ENCODE measurements around the gene TMEM209.
"Not testable (repeated sequence)": the region's sequence is repeated elsewhere in the genome, so short reads cannot be mapped to it uniquely, and the experiment has no call there.

The TMEM209 gene

GRCh38 chr7:130127821-130128317 is 77.3 kb downstream of the TMEM209 start:
- Histone ChIP-seq H3K27ac (ENCODE audit: low read length) (no peak overlapping the region), H3K9ac (ENCODE audit: low read depth, low read length) (no peak overlapping the region), H3K27me3 (ENCODE audit: insufficient read depth, low read length) (no peaks in the 10 kb centered on the region), H3K4me1 (ENCODE audit: insufficient read depth, low read length) (no peaks in the 10 kb centered on the region), H3K9me3 (ENCODE audit: insufficient read depth, low read depth, low read length) (no peaks in the 10 kb centered on the region), H3K4me3 (ENCODE audit: low read length) (no peak overlapping the region), H3K36me3 (ENCODE audit: insufficient read depth, low read depth, low read length) (peaks cover 60% of the 10 kb centered on the region)

- no peak overlapping the region for H3K4me3 ChIP-seq (ENCODE audit: low read length)
- peaks cover 65% of the 10 kb centered on the region for H3K36me3 ChIP-seq (ENCODE audit: insufficient read depth, low read depth, low read length)
- no peak overlapping the region for H3K27ac ChIP-seq (ENCODE audit: low read length)
Measured at GRCh38 chr7:130127404-130127803, 77.8 kb downstream of the TMEM209 start.

GRCh38 chr7:130126840-130127239 is 78.4 kb downstream of the TMEM209 start:
- H3K9ac ChIP-seq (ENCODE audit: low read depth, low read length); H3K9me3 ChIP-seq (ENCODE audit: insufficient read depth, low read depth, low read length); H3K27me3 ChIP-seq (ENCODE audit: insufficient read depth, low read length); H3K27ac ChIP-seq (ENCODE audit: low read length); H3K4me1 ChIP-seq (ENCODE audit: insufficient read depth, low read length); H3K4me3 ChIP-seq (ENCODE audit: low read length): not testable (repeated sequence)
- peaks cover 70% of the 10 kb centered on the region for H3K36me3 ChIP-seq (ENCODE audit: insufficient read depth, low read depth, low read length)

More at GRCh38 chr7:130127404-130127803, 77.8 kb downstream of the TMEM209 start:
- H3K9ac ChIP-seq (ENCODE audit: low read depth, low read length): no peak overlapping the region
- no peaks in the 10 kb centered on the region for H3K27me3 ChIP-seq (ENCODE audit: insufficient read depth, low read length)
- H3K4me1 ChIP-seq (ENCODE audit: insufficient read depth, low read length): no peaks in the 10 kb centered on the region
- no peaks in the 10 kb centered on the region for H3K9me3 ChIP-seq (ENCODE audit: insufficient read depth, low read depth, low read length)

GRCh38 chr7:130124711-130125110 is 80.5 kb downstream of the TMEM209 start:
- no peaks in the 10 kb centered on the region for H3K4me1 ChIP-seq (ENCODE audit: insufficient read depth, low read length)
- no peaks in the 10 kb centered on the region for H3K27me3 ChIP-seq (ENCODE audit: insufficient read depth, low read length)
- H3K4me3 ChIP-seq (ENCODE audit: low read length): no peak overlapping the region
- H3K9me3 ChIP-seq (ENCODE audit: insufficient read depth, low read depth, low read length): no peaks in the 10 kb centered on the region
- H3K9ac ChIP-seq (ENCODE audit: low read depth, low read length): no peak overlapping the region
- H3K27ac ChIP-seq (ENCODE audit: low read length): no peak overlapping the region
- H3K36me3 ChIP-seq (ENCODE audit: insufficient read depth, low read depth, low read length): peaks cover 66% of the 10 kb centered on the region

- Histone ChIP-seq H3K9ac (ENCODE audit: low read depth, low read length) (no peak overlapping the region), H3K4me3 (ENCODE audit: low read length) (no peak overlapping the region), H3K27ac (ENCODE audit: low read length) (no peak overlapping the region), H3K9me3 (ENCODE audit: insufficient read depth, low read depth, low read length) (no peaks in the 10 kb centered on the region), H3K4me1 (ENCODE audit: insufficient read depth, low read length) (no peaks in the 10 kb centered on the region), H3K36me3 (ENCODE audit: insufficient read depth, low read depth, low read length) (peaks cover 58% of the 10 kb centered on the region), H3K27me3 (ENCODE audit: insufficient read depth, low read length) (no peaks in the 10 kb centered on the region)
Measured at GRCh38 chr7:130123501-130123900, 81.7 kb downstream of the TMEM209 start.

- Histone ChIP-seq H3K9me3 (ENCODE audit: insufficient read depth, low read depth, low read length) (no peaks in the 10 kb centered on the region), H3K36me3 (ENCODE audit: insufficient read depth, low read depth, low read length) (peaks cover 34% of the 10 kb centered on the region), H3K4me1 (ENCODE audit: insufficient read depth, low read length) (no peaks in the 10 kb centered on the region)
Measured at GRCh38 chr7:130118801-130119200, 86.4 kb downstream of the TMEM209 start.

GRCh38 chr7:130118294-130118693 is 86.9 kb downstream of the TMEM209 start:
- no peak overlapping the region for H3K9ac ChIP-seq (ENCODE audit: low read depth, low read length)
- no peaks in the 10 kb centered on the region for H3K4me1 ChIP-seq (ENCODE audit: insufficient read depth, low read length)
- no peak overlapping the region for H3K4me3 ChIP-seq (ENCODE audit: low read length)
- H3K27ac ChIP-seq (ENCODE audit: low read length): no peak overlapping the region
- H3K36me3 ChIP-seq (ENCODE audit: insufficient read depth, low read depth, low read length): peaks cover 29% of the 10 kb centered on the region
- H3K9me3 ChIP-seq (ENCODE audit: insufficient read depth, low read depth, low read length): no peaks in the 10 kb centered on the region
- H3K27me3 ChIP-seq (ENCODE audit: insufficient read depth, low read length): no peaks in the 10 kb centered on the region

More at GRCh38 chr7:130118801-130119200, 86.4 kb downstream of the TMEM209 start:
- Histone ChIP-seq H3K9ac (ENCODE audit: low read depth, low read length) (no peak overlapping the region), H3K4me3 (ENCODE audit: low read length) (no peak overlapping the region), H3K27ac (ENCODE audit: low read length) (no peak overlapping the region), H3K27me3 (ENCODE audit: insufficient read depth, low read length) (no peaks in the 10 kb centered on the region)

- no peak overlapping the region for H3K9ac ChIP-seq (ENCODE audit: low read depth, low read length)
- no peaks in the 10 kb centered on the region for H3K27me3 ChIP-seq (ENCODE audit: insufficient read depth, low read length)
- H3K4me1 ChIP-seq (ENCODE audit: insufficient read depth, low read length): no peaks in the 10 kb centered on the region
- H3K9me3 ChIP-seq (ENCODE audit: insufficient read depth, low read depth, low read length): no peaks in the 10 kb centered on the region
- 0 out of 2 replicates have a peak, but pooled peaks cover 8% of the 10 kb centered on the region for H3K36me3 ChIP-seq (ENCODE audit: insufficient read depth, low read depth, low read length)
- H3K27ac ChIP-seq (ENCODE audit: low read length): no peak overlapping the region
- H3K4me3 ChIP-seq (ENCODE audit: low read length): no peak overlapping the region
Measured at GRCh38 chr7:130114776-130115175, 90.4 kb downstream of the TMEM209 start.

Measured in iPS-20b (cell line).